PFSK-1 (cell line): Measurements from ENCODE around the gene ETV5.

Experiments used
- FOXP2 ChIP-seq: optimal IDR thresholded peaks from 2 replicates; pipeline ENCODE3; 2011; ENCODE audit warnings: borderline replicate concordance, control low read depth, inconsistent platforms; ENCODE audit not compliant: insufficient read depth; ENCODE audit errors: extremely low read length, extremely low read depth
- POLR2AphosphoS5 ChIP-seq: IDR thresholded peaks from 2 replicates; pipeline ENCODE4 v1.6.1; 2012; ENCODE audit warnings: low read depth, mild to moderate bottlenecking, control low read depth, low read length, moderate library complexity
- SIN3A ChIP-seq: IDR thresholded peaks from 2 replicates; pipeline ENCODE4 v1.6.1; 2012; ENCODE audit warnings: mild to moderate bottlenecking, low read length, moderate library complexity, borderline replicate concordance; ENCODE audit not compliant: insufficient read depth
- TAF1 ChIP-seq: IDR thresholded peaks from 2 replicates; pipeline ENCODE4 v1.6.1; 2012; ENCODE audit warnings: low read length, control low read depth, borderline replicate concordance; ENCODE audit not compliant: insufficient read depth
- TF ChIP-seq, protein P1 (sequence below), 2 experiments: IDR thresholded peaks; 2 replicates each; pipeline versions ENCODE4 v1.6.1 to v1.8.0; 2011 to 2012; ENCODE audit warnings: low read depth in 2 of 2, low read length in 2 of 2, control low read depth in 1 of 2, inconsistent platforms in 1 of 2, mild to moderate bottlenecking in 1 of 2, moderate library complexity in 1 of 2; ENCODE audit not compliant: insufficient read depth in 1 of 2

GRCh38 chr3:186079925-186080324 lies 29.0 kb downstream of the ETV5 start:
- TF ChIP-seq POLR2AphosphoS5: no peak; the same call in 1 of the 2 replicates
- TF ChIP-seq, protein P1, sequence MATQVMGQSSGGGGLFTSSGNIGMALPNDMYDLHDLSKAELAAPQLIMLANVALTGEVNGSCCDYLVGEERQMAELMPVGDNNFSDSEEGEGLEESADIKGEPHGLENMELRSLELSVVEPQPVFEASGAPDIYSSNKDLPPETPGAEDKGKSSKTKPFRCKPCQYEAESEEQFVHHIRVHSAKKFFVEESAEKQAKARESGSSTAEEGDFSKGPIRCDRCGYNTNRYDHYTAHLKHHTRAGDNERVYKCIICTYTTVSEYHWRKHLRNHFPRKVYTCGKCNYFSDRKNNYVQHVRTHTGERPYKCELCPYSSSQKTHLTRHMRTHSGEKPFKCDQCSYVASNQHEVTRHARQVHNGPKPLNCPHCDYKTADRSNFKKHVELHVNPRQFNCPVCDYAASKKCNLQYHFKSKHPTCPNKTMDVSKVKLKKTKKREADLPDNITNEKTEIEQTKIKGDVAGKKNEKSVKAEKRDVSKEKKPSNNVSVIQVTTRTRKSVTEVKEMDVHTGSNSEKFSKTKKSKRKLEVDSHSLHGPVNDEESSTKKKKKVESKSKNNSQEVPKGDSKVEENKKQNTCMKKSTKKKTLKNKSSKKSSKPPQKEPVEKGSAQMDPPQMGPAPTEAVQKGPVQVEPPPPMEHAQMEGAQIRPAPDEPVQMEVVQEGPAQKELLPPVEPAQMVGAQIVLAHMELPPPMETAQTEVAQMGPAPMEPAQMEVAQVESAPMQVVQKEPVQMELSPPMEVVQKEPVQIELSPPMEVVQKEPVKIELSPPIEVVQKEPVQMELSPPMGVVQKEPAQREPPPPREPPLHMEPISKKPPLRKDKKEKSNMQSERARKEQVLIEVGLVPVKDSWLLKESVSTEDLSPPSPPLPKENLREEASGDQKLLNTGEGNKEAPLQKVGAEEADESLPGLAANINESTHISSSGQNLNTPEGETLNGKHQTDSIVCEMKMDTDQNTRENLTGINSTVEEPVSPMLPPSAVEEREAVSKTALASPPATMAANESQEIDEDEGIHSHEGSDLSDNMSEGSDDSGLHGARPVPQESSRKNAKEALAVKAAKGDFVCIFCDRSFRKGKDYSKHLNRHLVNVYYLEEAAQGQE (IDR thresholded peaks at IDR 0.05; ENCODE audit: insufficient read depth in 1 of 2, low read depth in 2 of 2, low read length in 2 of 2): no peak
- no peak for TF ChIP-seq TAF1
- TF ChIP-seq FOXP2: no peak
- no peak for TF ChIP-seq SIN3A
